GM12878 (cell line): ENCODE measurements around the gene CCDC134. TPM values are rescaled to one million over a fixed set of nuclear protein-coding genes. Genes with fewer than 3 reads are reported as not detected.

Experiments used
- ATF3 ChIP-seq: IDR thresholded peaks from 2 replicates; pipeline ENCODE4 v1.6.1; 2011; ENCODE audit warnings: low read depth, mild to moderate bottlenecking, low read length, moderate library complexity, borderline replicate concordance; ENCODE audit errors: extremely low read depth
- BCL11A ChIP-seq: IDR thresholded peaks from 2 replicates; pipeline ENCODE4 v1.6.1; 2011; ENCODE audit warnings: low read depth, low read length
- BMI1 ChIP-seq: fragments of 450-650 bp; IDR thresholded peaks from 2 replicates; pipeline ENCODE4 v1.6.1; 2016; ENCODE audit warnings: mild to moderate bottlenecking, moderate library complexity, borderline replicate concordance
- ETV6 ChIP-seq, 2 experiments: fragments of 450-650 bp in 1 of 2; IDR thresholded peaks in 1 of 2; conservative IDR thresholded peaks in 1 of 2; 2 replicates each; pipeline ENCODE4 v1.6.1; 2014; ENCODE audit warnings: antibody characterized with exemption in 1 of 2, borderline replicate concordance in 1 of 2, low read depth in 1 of 2, mild to moderate bottlenecking in 1 of 2, moderate library complexity in 1 of 2
- EZH2 ChIP-seq: IDR thresholded peaks from 2 replicates; pipeline ENCODE4 v1.6.1; 2012; ENCODE audit warnings: low read depth, mild to moderate bottlenecking, control low read depth, inconsistent platforms, low read length, borderline replicate concordance; ENCODE audit not compliant: control insufficient read depth
- FOS ChIP-seq: IDR thresholded peaks from 3 replicates; pipeline ENCODE4 v1.6.1; 2011; ENCODE audit warnings: borderline replicate concordance; ENCODE audit not compliant: insufficient read length; ENCODE audit errors: extremely low read depth
- HCFC1 ChIP-seq: fragments of 150-350 bp; IDR thresholded peaks from 2 replicates; pipeline ENCODE4 v1.6.1; 2014; ENCODE audit warnings: low read length
- KDM1A ChIP-seq: fragments of 200-600 bp; sonication (generic); IDR thresholded peaks from 2 replicates; pipeline ENCODE4 v1.6.1; 2016; ENCODE audit warnings: borderline replicate concordance
- KLF5 ChIP-seq: fragments of 450-650 bp; IDR thresholded peaks from 2 replicates; pipeline ENCODE4 v1.6.1; 2014; ENCODE audit warnings: mild to moderate bottlenecking; ENCODE audit not compliant: partially characterized antibody
- LARP7 ChIP-seq: fragments of 450-650 bp; IDR thresholded peaks from 2 replicates; pipeline ENCODE4 v1.6.1; 2017; ENCODE audit warnings: mild to moderate bottlenecking
- NFYA ChIP-seq: IDR thresholded peaks from 2 replicates; pipeline ENCODE4 v1.6.1; 2011; ENCODE audit warnings: low read depth, mild to moderate bottlenecking, low read length, improper control_type of control experiment, borderline replicate concordance
- PML ChIP-seq: IDR thresholded peaks from 2 replicates; pipeline ENCODE4 v1.6.1; 2012; ENCODE audit warnings: low read length, inconsistent platforms
- POLR2AphosphoS5 ChIP-seq: IDR thresholded peaks from 2 replicates; pipeline ENCODE4 v1.6.1; 2011; ENCODE audit warnings: mild to moderate bottlenecking, low read length, inconsistent platforms
- POU2F2 ChIP-seq: IDR thresholded peaks from 3 replicates; pipeline ENCODE4 v1.6.1; 2011; ENCODE audit warnings: low read depth, mild to moderate bottlenecking, low read length, borderline replicate concordance
- SMAD5 ChIP-seq: IDR thresholded peaks from 2 replicates; pipeline ENCODE4 v1.6.1; 2016; ENCODE audit warnings: antibody characterized with exemption, low read depth
- TARDBP ChIP-seq: IDR thresholded peaks from 2 replicates; pipeline ENCODE4 v1.6.1; 2016; ENCODE audit warnings: borderline replicate concordance
- ZBTB40 ChIP-seq: fragments of 450-650 bp; IDR thresholded peaks from 2 replicates; pipeline ENCODE4 v1.6.1; 2016; ENCODE audit warnings: mild to moderate bottlenecking, moderate library complexity, borderline replicate concordance
- ZNF217 ChIP-seq: fragments of 450-650 bp; IDR thresholded peaks from 2 replicates; pipeline ENCODE4 v1.6.1; 2017; ENCODE audit warnings: antibody characterized with exemption, mild to moderate bottlenecking
- ZNF24 ChIP-seq: fragments of 450-650 bp; IDR thresholded peaks from 2 replicates; pipeline ENCODE4 v1.6.1; 2017; ENCODE audit warnings: antibody characterized with exemption, mild to moderate bottlenecking
- ZZZ3 ChIP-seq: IDR thresholded peaks from 2 replicates; pipeline ENCODE4 v1.6.1; 2011; ENCODE audit warnings: low read depth; ENCODE audit not compliant: control insufficient read depth, insufficient read length
- polyA plus RNA-seq, 11 experiments: library from polyadenylated mRNA; depleted of rRNA in 4 of 11; unstranded in 6 of 11; stranded (reverse) in 5 of 11; fragments of >200 nt; fragmentation: Nextera tagmentation in 4 of 11; fragmentation: Illumina TruSeq in 1 of 11; extraction: Ambion mirVana in 4 of 11; extraction: Trizol in 1 of 11; gene quantifications; 1 replicate in 1 of 11; 2 replicates in 10 of 11; pipeline versions ENCODE4 v1.2.1 to v1.2.3, GENCODE V29; 2011 to 2016; ENCODE audit warnings: inconsistent platforms in 2 of 11, missing spikeins in 2 of 11, low read depth in 1 of 11
- total RNA-seq, 4 experiments: library from RNA; depleted of rRNA in 3 of 4; stranded (reverse); fragments of >200 nt in 3 of 4; fragmentation: Illumina TruSeq in 1 of 4; extraction: Trizol in 1 of 4; gene quantifications; 2 replicates each; pipeline versions ENCODE4 v1.2.1 to v1.2.3, GENCODE V29; 2013 to 2021
- TF ChIP-seq, protein P1 (sequence below), 3 experiments: IDR thresholded peaks in 2 of 3; conservative IDR thresholded peaks in 1 of 3; 2 replicates each; pipeline ENCODE4 v1.5.1; 2011; ENCODE audit warnings: low read depth in 3 of 3, low read length in 3 of 3, mild to moderate bottlenecking in 3 of 3, control low read depth in 2 of 3, moderate library complexity in 2 of 3, inconsistent platforms in 1 of 3, mixed read lengths in 1 of 3; ENCODE audit not compliant: control insufficient read depth in 2 of 3, insufficient read depth in 1 of 3; ENCODE audit errors: extremely low read depth in 1 of 3
- TF ChIP-seq, protein P2 (sequence below): fragments of 450-650 bp; conservative IDR thresholded peaks from 2 replicates; pipeline ENCODE4 v1.6.1; 2017; ENCODE audit warnings: mild to moderate bottlenecking, moderate library complexity

CCDC134 gene
- total and polyA plus RNA-seq, 10 of the 15 experiments (the other 5 are each of a cell fraction or from before 2014, with no cell fraction given), result 0.35 to 19.3 (median 11.8) TPM

DNA sequence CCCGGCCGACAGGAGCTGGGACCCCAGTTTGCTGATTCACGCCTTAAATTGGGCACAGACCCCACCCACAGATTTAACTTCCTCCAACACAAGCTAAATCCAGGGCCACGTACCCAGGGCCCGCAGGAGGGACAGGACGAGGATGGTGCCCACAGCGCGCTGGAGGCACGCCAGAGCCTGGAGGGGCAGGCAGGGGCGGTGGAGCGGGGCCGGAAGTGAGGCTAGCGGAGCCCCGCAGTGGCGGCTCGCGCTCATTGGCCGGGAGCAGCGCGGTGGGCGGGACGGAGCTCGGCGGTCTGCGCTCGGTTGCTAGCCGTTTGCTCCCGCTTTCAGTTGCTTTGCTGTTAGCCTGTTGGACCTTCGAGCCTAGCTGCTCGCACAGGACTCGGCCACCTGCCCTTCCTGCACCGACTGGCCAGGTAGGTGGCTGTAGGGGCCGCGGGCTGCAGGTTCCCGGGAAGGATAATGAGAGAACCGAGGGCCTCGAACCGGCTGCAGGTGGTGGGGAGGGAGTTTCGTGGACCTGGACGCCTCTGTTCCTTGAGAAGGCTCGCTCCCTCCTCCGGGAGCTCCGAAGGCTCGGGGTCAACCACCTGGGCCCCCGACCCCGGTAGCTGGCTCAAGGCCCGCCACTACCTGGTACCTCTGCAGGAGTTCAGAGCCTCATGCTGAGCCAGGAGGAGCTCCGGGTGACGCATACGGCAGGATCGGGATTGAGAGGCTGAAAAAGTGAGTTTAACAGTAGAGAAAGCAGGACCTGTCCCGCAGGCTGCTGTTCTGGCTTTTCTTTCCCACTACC is at the start of gene CCDC134 (continued):
- peak; percentile 70; the same call in 1 of the 2 replicates for TF ChIP-seq ZBTB40
- TF ChIP-seq, protein P1, sequence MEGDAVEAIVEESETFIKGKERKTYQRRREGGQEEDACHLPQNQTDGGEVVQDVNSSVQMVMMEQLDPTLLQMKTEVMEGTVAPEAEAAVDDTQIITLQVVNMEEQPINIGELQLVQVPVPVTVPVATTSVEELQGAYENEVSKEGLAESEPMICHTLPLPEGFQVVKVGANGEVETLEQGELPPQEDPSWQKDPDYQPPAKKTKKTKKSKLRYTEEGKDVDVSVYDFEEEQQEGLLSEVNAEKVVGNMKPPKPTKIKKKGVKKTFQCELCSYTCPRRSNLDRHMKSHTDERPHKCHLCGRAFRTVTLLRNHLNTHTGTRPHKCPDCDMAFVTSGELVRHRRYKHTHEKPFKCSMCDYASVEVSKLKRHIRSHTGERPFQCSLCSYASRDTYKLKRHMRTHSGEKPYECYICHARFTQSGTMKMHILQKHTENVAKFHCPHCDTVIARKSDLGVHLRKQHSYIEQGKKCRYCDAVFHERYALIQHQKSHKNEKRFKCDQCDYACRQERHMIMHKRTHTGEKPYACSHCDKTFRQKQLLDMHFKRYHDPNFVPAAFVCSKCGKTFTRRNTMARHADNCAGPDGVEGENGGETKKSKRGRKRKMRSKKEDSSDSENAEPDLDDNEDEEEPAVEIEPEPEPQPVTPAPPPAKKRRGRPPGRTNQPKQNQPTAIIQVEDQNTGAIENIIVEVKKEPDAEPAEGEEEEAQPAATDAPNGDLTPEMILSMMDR (IDR thresholded peaks at IDR 0.05 in 2 of 3, conservative IDR thresholded peaks at IDR 0.05 in 1 of 3; ENCODE audit: control insufficient read depth in 2 of 3, extremely low read depth in 1 of 3, insufficient read depth in 1 of 3, low read depth in 3 of 3, low read length in 3 of 3), result no peak
- no peak for TF ChIP-seq ZNF24
- TF ChIP-seq ETV6 (conservative IDR thresholded peaks at IDR 0.05 in 1 of 2, IDR thresholded peaks at IDR 0.05 in 1 of 2; ENCODE audit: borderline replicate concordance in 1 of 2, low read depth in 1 of 2), result no peak
- TF ChIP-seq KDM1A, result no peak
- TF ChIP-seq ZNF217, result no peak
- no peak for TF ChIP-seq KLF5
- TF ChIP-seq PML, result peak; percentile 90
- TF ChIP-seq FOS, result no peak
- TF ChIP-seq LARP7, result peak; percentile 48
- peak; percentile 96 for TF ChIP-seq POLR2AphosphoS5
- TF ChIP-seq TARDBP, result no peak
- TF ChIP-seq ATF3, result no peak
- TF ChIP-seq BCL11A, result 0 out of 2 replicates have a peak, but pooled peaks have one; percentile 1
- TF ChIP-seq HCFC1, result no peak
- peak; percentile 38; the same call in 1 of the 3 replicates for TF ChIP-seq POU2F2
- TF ChIP-seq ZZZ3, result no peak
- peak; percentile 89 for TF ChIP-seq SMAD5
- TF ChIP-seq NFYA, result no peak
- TF ChIP-seq, protein P2, sequence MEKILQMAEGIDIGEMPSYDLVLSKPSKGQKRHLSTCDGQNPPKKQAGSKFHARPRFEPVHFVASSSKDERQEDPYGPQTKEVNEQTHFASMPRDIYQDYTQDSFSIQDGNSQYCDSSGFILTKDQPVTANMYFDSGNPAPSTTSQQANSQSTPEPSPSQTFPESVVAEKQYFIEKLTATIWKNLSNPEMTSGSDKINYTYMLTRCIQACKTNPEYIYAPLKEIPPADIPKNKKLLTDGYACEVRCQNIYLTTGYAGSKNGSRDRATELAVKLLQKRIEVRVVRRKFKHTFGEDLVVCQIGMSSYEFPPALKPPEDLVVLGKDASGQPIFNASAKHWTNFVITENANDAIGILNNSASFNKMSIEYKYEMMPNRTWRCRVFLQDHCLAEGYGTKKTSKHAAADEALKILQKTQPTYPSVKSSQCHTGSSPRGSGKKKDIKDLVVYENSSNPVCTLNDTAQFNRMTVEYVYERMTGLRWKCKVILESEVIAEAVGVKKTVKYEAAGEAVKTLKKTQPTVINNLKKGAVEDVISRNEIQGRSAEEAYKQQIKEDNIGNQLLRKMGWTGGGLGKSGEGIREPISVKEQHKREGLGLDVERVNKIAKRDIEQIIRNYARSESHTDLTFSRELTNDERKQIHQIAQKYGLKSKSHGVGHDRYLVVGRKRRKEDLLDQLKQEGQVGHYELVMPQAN, result peak; percentile 51; the same call in 1 of the 2 replicates
- TF ChIP-seq BMI1, result no peak
- no peak for TF ChIP-seq EZH2
